Chondrocyte (in vitro differentiated cells): ENCODE data around the gene SEC16B. TPM values are rescaled to one million over a fixed set of nuclear protein-coding genes. Genes with fewer than 3 reads are reported as not detected.

ENCODE experiments used
- DNase-seq: peaks from one replicate; pipeline ENCODE4 v3.0.0; 2021; ENCODE audit warnings: mixed read lengths, low spot score
- H3K27ac Mint-ChIP-seq: one replicate; pipeline ENCODE4 v1.8.0; 2021; ENCODE audit warnings: mild to moderate bottlenecking, moderate library complexity, mixed read lengths; ENCODE audit not compliant: unreplicated experiment
- H3K27me3 Mint-ChIP-seq: 2 replicates; pipeline ENCODE4 v1.8.0; 2021; ENCODE audit warnings: low read depth, mixed read lengths
- H3K36me3 Mint-ChIP-seq: 2 replicates; pipeline ENCODE4 v1.8.0; 2021; ENCODE audit warnings: low read depth, mixed read lengths
- H3K4me1 Mint-ChIP-seq: 2 replicates; pipeline ENCODE4 v1.8.0; 2021; ENCODE audit warnings: low read depth, mild to moderate bottlenecking, mixed read lengths
- H3K4me3 Mint-ChIP-seq: one replicate; pipeline ENCODE4 v1.8.0; 2021; ENCODE audit warnings: mild to moderate bottlenecking, moderate library complexity, mixed read lengths; ENCODE audit not compliant: unreplicated experiment
- H3K9me3 Mint-ChIP-seq: 2 replicates; pipeline ENCODE4 v1.8.0; 2021; ENCODE audit warnings: low read depth, mixed read lengths
- CTCF ChIP-seq: fragments of 200-600 bp; sonication (generic); IDR thresholded peaks from 2 replicates; pipeline ENCODE4 v1.5.0; 2021; ENCODE audit warnings: antibody characterized with exemption, mild to moderate bottlenecking, moderate library complexity
- long read RNA-seq: library from polyadenylated mRNA; stranded (forward); transcript quantifications from one replicate; pipeline ENCODE4 v2.0.0, GENCODE V29; 2021
- total RNA-seq: library from RNA; stranded (reverse); gene quantifications from 3 replicates; pipeline ENCODE4 v1.2.1, GENCODE V29; 2021

SEC16B gene
- total RNA-seq: 3.6 to 5.7 TPM (median 4.1 TPM) in 3 replicates
- long read RNA-seq: 0 reads

- no peak for TF ChIP-seq CTCF
- Mint-ChIP-seq H3K4me1 (peaks cover 8% of the 10 kb centered on the region), H3K9me3 (no peaks in the 10 kb centered on the region), H3K27ac (no peak within 1 kb of the TSS), H3K36me3 (peaks cover 16% of the 10 kb centered on the region), H3K4me3 (no peak within 1 kb of the TSS), H3K27me3 (no peaks in the 10 kb centered on the region)
- DNase-seq: no peak
Observed at GRCh38 chr1:177969825-177970371, at the start of gene SEC16B. Gene SEC16B (minus strand): TSS chr1:177970058. CDS start chr1:177967981, 2,077 bp downstream.

- Mint-ChIP-seq H3K9me3 (peaks cover 16% of the 10 kb centered on the region), H3K4me3 (no peak overlapping the region), H3K27me3 (no peaks in the 10 kb centered on the region), H3K36me3 (peaks cover 11% of the 10 kb centered on the region), H3K4me1 (peaks cover 9% of the 10 kb centered on the region), H3K27ac (no peak overlapping the region)
- DNase-seq: no peak
- no peak for TF ChIP-seq CTCF
Observed at GRCh38 chr1:178019622-178020021, 49.8 kb upstream of the SEC16B start.

GRCh38 chr1:178019208-178019607 lies 49.4 kb upstream of the SEC16B start:
- peaks cover 5% of the 10 kb centered on the region for H3K4me1 Mint-ChIP-seq
- DNase-seq: no peak
- peaks cover 16% of the 10 kb centered on the region for H3K9me3 Mint-ChIP-seq
- H3K27ac Mint-ChIP-seq: no peak overlapping the region
- TF ChIP-seq CTCF: no peak
- H3K4me3 Mint-ChIP-seq: no peak overlapping the region
- no peaks in the 10 kb centered on the region for H3K27me3 Mint-ChIP-seq
- H3K36me3 Mint-ChIP-seq: peaks cover 11% of the 10 kb centered on the region

GRCh38 chr1:178017517-178017916 lies 47.7 kb upstream of the SEC16B start:
- no peak for TF ChIP-seq CTCF

GRCh38 chr1:178011864-178012503 lies 42.1 kb upstream of the SEC16B start:
- no peak overlapping the region for H3K27ac Mint-ChIP-seq
- H3K36me3 Mint-ChIP-seq: peaks cover 2% of the 10 kb centered on the region
- H3K27me3 Mint-ChIP-seq: no peaks in the 10 kb centered on the region
- no peak for TF ChIP-seq CTCF
- peaks cover 7% of the 10 kb centered on the region for H3K9me3 Mint-ChIP-seq
- no peak for DNase-seq
- H3K4me1 Mint-ChIP-seq: peaks cover 13% of the 10 kb centered on the region
- no peak overlapping the region for H3K4me3 Mint-ChIP-seq

More at GRCh38 chr1:178017517-178017916, 47.7 kb upstream of the SEC16B start:
- Mint-ChIP-seq H3K27ac (no peak overlapping the region), H3K36me3 (peaks cover 11% of the 10 kb centered on the region), H3K4me1 (no peaks in the 10 kb centered on the region), H3K9me3 (peaks cover 16% of the 10 kb centered on the region), H3K4me3 (no peak overlapping the region), H3K27me3 (no peaks in the 10 kb centered on the region)
- DNase-seq: no peak
